Daoy (cell line): ENCODE measurements around the gene N4BP2. TPM values are rescaled to one million over a fixed set of nuclear protein-coding genes. Genes with fewer than 3 reads are reported as not detected.

Experiments
- total RNA-seq: library from RNA; depleted of rRNA; stranded (reverse); fragments of >200 nt; shearing (Covaris generic); gene quantifications from 2 replicates; pipeline ENCODE4 v1.2.3, GENCODE V29; 2014; rRNA removed

Gene N4BP2
- total RNA-seq, 1 experiment from 2014 or later = 4.0 TPM

Other genes with a start within 250 kb of the N4BP2 start
- 45.4 and 48.0 TPM in 2 replicates for gene PDS5A, start 78.9 kb upstream of the N4BP2 start, total RNA-seq
- gene RHOH, start 140.2 kb downstream of the N4BP2 start, total RNA-seq = not detected in 2 replicates